H7 (cell line): ENCODE results near the gene ACY1. TPM values are rescaled to one million over a fixed set of nuclear protein-coding genes. Genes with fewer than 3 reads are reported as not detected.
A peak's percentile ranks its signal among the peaks of the same experiment; 100 is the strongest.

Experiments used
- DNase-seq: peaks from one replicate; pipeline ENCODE4 v3.0.0; 2012
- H3K27me3 ChIP-seq: 2 replicates; pipeline ENCODE4 v1.6.0; 2011; ENCODE audit warnings: mild to moderate bottlenecking, low read length; ENCODE audit not compliant: control insufficient read depth, insufficient read depth
- H3K36me3 ChIP-seq: replicated peaks from 2 replicates; pipeline ENCODE4 v1.5.1; 2011; ENCODE audit warnings: low read length; ENCODE audit not compliant: control insufficient read depth, insufficient read depth
- H3K4me3 ChIP-seq: 2 replicates; pipeline ENCODE4 v1.5.1; 2011; ENCODE audit warnings: low read depth, mild to moderate bottlenecking, control low read depth, low read length, moderate library complexity; ENCODE audit not compliant: insufficient read depth
- total RNA-seq: library from RNA; depleted of rRNA; stranded (reverse); fragments of >200 nt; shearing (Covaris generic); gene quantifications from 2 replicates; pipeline ENCODE4 v1.2.3, GENCODE V29; 2014

ACY1 gene
- total RNA-seq, 1 experiment from 2014 or later = 101 TPM

DNA sequence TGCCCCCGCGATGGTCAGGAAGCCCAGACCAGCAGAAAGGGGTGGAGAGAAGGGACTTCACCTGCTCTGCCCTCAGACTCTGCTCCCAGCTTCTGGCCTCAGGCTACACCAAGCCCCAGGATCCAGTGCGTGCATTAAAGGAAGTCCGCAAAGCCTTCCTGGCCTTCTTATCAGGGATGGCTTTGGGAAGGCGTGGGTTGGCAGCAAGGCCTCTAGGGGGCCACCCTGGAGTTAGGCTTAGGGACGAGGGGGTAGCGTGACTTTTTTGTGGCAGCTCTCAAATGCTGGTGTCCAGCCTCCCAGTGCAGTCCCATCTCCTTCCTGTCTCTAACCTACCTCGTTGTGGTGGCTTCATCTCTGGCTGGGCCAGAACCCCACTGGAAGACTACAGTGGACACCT is 31.3 kb downstream of the ACY1 start:
- DNase-seq = peak; percentile 90
- Histone ChIP-seq H3K27me3 (no peaks in the 10 kb centered on the region; the same call in 1 of the 2 replicates), H3K36me3 (no peaks in the 10 kb centered on the region), H3K4me3 (no peak overlapping the region)

- H3K27me3 ChIP-seq = no peaks in the 10 kb centered on the region; the same call in 1 of the 2 replicates
- no peaks in the 10 kb centered on the region for H3K36me3 ChIP-seq
- no peak overlapping the region for H3K4me3 ChIP-seq
- no peak for DNase-seq
Measured at GRCh38 chr3:52015438-52016228, 32.3 kb downstream of the ACY1 start.

DNA sequence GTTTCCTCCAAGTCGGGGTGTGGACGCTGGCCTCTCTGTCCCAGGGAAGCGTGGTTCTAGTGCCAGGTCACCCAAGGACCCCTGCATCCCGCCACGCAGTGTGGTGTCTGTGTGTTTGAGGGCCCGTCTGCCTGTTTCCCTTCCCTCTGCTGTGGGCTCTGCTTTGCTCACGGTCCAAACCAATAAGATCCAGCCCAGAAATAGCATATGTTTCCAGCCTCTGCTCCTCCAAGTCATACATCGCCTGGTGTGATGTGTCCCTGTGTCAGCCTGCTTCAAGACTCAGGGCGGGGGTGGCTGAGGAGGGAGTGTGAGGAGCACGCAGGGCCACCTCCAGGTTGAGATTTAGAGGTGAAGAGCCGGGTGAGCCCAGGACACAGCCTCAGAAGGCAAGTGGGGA is 34.3 kb downstream of the ACY1 start:
- Histone ChIP-seq H3K4me3 (no peak overlapping the region), H3K27me3 (no peaks in the 10 kb centered on the region; the same call in 1 of the 2 replicates), H3K36me3 (no peaks in the 10 kb centered on the region)
- no peak for DNase-seq

DNA sequence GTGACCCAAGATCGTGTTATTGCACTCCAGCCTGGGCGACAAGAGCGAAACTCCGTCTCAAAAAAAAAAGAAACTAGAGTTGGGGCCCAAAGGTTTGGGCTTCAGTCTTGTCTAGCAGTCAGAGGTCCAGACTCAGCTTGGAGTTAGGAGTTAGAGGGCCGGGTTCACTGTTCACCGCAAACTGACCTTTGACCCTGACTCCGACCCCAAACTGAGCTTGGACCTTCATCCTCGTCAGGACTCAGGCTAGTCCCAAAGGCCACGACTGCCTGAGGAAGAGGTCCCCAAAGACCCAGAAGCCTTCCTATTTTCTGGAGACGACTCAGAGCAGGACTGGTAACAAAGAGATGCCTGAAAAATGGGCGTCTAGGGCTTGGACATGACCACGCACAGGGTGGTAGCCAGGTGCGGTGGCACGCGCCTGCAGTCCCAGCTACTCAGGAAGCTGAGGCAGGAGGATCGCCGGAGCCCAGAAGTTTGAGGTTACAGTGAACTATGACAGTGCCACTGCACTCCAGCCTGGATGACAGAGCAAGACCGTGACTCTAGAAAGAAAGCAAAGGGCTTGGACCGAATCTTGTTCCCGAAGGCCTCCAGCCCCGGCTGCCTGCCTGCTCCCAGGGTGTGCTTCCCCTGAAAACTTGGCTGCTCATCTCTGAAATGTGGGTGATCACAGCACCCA is 35.1 kb downstream of the ACY1 start:
- DNase-seq = no peak
- no peaks in the 10 kb centered on the region for H3K36me3 ChIP-seq
- no peak overlapping the region for H3K4me3 ChIP-seq
- no peaks in the 10 kb centered on the region; the same call in 1 of the 2 replicates for H3K27me3 ChIP-seq

DNA sequence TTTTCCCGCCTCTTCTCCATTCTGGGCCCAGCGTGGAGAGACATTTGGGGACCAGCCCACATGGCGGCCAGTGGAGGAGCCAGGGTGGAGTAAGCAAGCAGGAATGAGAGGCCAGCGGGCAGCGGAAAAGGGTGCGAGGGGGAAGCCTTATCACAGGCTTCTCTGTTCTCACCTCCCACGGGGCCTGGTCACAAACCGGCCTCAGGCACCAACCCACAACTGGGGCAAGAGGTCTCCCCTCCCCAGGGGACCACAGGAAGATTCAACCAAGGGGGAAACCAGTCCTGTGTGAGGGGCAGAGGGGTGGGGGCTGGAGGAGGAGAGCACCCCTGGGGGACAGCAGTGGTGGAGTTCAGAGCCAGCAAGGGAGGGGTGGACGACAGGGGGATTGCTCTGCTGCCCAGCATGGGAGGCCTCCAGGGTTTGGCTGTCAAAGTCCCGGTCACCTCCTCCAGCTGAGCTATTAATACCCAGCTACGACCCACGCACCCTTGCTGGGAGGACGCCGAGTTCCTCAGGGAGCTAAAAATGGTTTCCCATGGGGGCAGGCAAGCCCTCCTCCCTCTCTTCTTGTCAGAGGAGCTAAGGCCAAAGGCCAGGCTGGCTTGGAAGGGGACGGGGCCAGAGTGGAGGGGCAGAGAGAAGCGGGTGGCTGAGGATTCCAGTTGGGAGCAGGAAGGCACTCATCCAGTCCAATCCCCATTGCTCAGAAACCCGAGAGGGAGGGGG is 36.2 kb downstream of the ACY1 start:
- H3K4me3 ChIP-seq = no peak overlapping the region
- no peaks in the 10 kb centered on the region for H3K36me3 ChIP-seq
- DNase-seq = no peak
- H3K27me3 ChIP-seq = no peaks in the 10 kb centered on the region

- Histone ChIP-seq H3K27me3 (no peaks in the 10 kb centered on the region), H3K36me3 (no peaks in the 10 kb centered on the region), H3K4me3 (no peak overlapping the region)
- DNase-seq = no peak
Measured at GRCh38 chr3:52020796-52021195, 37.5 kb downstream of the ACY1 start.

GRCh38 chr3:52021489-52022268 is 38.3 kb downstream of the ACY1 start:
- H3K36me3 ChIP-seq = no peaks in the 10 kb centered on the region
- H3K4me3 ChIP-seq = no peak overlapping the region
- H3K27me3 ChIP-seq = no peaks in the 10 kb centered on the region
- no peak for DNase-seq

DNA sequence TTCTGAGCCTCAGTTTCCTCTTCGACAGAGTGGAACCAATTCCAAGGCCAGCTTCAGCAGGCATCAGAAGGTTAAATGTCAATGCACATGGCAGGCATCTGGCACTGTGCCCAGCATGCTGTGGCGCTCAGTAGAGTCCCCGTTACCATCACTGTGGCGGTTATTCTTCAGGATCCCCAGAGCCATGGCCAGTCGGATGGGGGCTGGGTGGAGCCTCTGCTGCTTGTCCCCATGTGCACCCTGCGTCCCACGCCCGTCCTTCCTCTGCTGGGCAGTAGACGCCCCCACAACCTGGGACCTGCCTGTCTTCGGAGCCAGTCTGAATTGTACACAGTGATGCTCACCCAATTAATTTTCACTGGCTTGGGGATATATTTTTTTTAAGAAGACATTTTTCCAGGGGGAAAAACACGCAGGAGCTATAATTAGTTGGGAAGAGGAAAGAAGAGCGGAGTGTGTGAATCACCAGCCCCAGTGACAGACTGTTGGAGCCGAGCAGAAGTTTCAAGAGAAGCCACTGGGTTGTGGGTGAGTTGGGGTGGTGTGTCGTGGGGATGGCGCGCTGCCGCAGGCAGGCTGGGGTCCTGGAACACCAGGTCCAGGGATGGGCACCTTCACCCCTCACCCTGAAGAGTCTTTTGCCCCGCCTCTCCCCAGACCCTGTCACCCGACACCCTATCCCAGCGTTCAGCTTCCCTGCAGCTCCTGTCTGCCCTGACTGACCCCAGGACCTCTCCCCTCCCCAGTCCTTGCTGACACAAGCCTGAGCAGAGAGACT is 39.2 kb downstream of the ACY1 start:
- DNase-seq = peak; percentile 87
- no peaks in the 10 kb centered on the region for H3K27me3 ChIP-seq
- H3K36me3 ChIP-seq = no peaks in the 10 kb centered on the region
- no peak overlapping the region for H3K4me3 ChIP-seq

DNA sequence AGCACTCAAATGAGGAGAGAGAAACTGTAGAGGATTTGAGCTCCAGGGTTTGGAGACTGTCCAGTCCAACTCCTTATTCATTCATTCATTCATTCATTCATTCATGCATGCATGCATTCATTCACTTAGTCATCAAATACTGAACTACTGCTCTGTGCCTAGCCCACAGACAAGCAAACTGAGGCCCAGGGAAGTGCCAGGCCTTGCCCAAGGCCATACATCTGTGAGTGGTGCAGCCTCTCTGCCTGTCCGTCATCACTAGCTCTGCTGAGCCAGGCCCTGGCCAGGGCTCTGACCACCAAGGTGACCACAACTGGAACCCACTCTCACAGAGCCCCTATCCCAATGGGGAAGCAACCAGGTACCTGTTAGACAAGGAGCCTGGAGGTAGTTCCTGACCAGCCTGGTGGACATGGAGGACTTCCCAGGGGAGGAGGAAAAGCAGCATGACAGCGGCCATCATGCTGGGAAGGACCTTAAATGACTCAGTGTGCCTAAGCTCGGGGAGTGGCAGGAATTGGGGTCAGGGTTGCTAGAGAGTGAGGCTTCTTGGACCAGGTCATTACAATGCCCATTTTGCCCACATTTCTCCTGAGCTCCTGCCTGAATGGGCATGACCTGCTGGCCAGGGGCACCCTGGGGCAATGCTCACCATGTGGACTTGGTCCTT is 39.9 kb downstream of the ACY1 start:
- no peaks in the 10 kb centered on the region for H3K27me3 ChIP-seq
- no peak for DNase-seq
- H3K36me3 ChIP-seq = no peaks in the 10 kb centered on the region
- no peak overlapping the region for H3K4me3 ChIP-seq

- DNase-seq = no peak
Measured at GRCh38 chr3:52023860-52024764, 40.8 kb downstream of the ACY1 start.

DNA sequence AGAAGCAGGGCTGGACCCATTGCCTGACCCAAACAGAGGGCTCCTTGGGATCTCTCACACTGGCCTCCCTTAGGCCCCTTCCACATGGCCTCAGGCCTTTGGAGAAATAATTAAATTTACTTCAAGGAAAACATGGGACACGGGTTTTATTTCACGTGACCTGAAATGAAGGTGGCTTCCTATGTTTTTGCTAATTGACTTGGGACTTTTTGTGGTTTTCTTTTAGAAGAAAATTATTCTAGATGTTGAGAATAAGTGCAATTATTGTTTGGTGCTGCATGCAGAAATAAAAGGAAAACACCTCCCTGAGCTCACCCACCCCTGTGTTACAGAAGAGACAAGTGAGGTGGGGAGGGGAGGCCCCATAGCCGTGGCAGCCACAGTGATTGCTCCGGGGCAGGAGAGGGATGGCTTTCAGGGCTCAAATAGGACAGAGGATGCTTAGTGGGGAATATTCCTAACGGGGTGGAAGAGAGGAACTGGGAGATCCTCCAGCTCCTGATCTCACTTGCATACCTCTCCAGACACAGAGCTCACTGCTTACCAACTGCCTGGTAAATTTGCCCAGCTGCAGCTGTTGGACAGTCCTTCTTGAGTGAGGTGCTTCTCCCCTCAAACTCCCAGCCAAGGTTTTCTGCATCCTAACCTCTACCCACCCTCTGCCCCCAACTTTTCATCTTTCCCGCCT is 41.6 kb downstream of the ACY1 start:
- no peak for DNase-seq
- H3K27me3 ChIP-seq = no peaks in the 10 kb centered on the region
- H3K36me3 ChIP-seq = no peaks in the 10 kb centered on the region
- no peak overlapping the region for H3K4me3 ChIP-seq

More at GRCh38 chr3:52023860-52024764, 40.8 kb downstream of the ACY1 start:
- no peaks in the 10 kb centered on the region for H3K27me3 ChIP-seq
- H3K36me3 ChIP-seq = no peaks in the 10 kb centered on the region
- no peak overlapping the region for H3K4me3 ChIP-seq

- H3K36me3 ChIP-seq = no peaks in the 10 kb centered on the region
- no peak for DNase-seq
- H3K27me3 ChIP-seq = no peaks in the 10 kb centered on the region
- no peak overlapping the region for H3K4me3 ChIP-seq
Measured at GRCh38 chr3:52025453-52025852, 42.1 kb downstream of the ACY1 start.
